Adrenal gland (tissue), 5 donors: Measurements from ENCODE around the gene FAH.

Experiments used
- POLR2A ChIP-seq, 2 donors: fragments of 450-650 bp; IDR thresholded peaks; one replicate each; pipeline ENCODE4 v1.6.1; 2017; ENCODE audit warnings: antibody characterized with exemption in 2 of 2, mild to moderate bottlenecking in 2 of 2, moderate library complexity in 1 of 2
- TF ChIP-seq, protein P1 (sequence below), 6 experiments: fragments of 450-650 bp in 4 of 6; fragments of 200-600 bp in 2 of 6; sonication (generic) in 1 of 6; IDR thresholded peaks; 1 replicate in 5 of 6; 2 replicates in 1 of 6; pipeline versions ENCODE4 v1.5.1 to v1.8.0; 2016 to 2021; ENCODE audit warnings: antibody characterized with exemption in 6 of 6, mild to moderate bottlenecking in 2 of 6, moderate library complexity in 1 of 6
- donor health status: DM: no; HTN: no; CAD: no.

DNA sequence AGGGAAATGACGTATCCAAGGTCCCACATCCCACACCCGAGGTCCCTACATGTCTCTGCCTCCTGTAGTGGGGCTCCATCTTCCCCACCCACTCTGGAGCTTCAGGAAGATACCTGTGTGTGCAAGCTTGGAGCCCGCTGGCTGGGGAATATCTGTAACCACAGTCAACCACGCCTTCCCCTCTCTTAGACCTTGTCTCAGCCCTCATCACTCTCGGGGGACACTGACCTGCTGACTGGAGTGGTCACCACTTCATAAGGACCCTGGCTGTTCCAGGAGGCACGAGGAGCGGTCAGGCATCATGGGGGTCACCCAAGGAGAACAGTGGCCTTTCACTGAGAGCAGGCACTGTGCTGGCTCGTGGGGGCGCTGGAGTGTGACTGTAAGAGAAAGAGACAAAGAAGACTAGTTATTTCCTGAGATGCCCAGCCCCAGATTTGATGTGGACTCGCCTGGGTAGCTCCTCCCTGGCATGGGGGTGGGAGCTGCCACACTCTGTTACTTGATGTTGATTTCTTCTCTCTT is 50.6 kb downstream of the FAH start:
- TF ChIP-seq, protein P1, sequence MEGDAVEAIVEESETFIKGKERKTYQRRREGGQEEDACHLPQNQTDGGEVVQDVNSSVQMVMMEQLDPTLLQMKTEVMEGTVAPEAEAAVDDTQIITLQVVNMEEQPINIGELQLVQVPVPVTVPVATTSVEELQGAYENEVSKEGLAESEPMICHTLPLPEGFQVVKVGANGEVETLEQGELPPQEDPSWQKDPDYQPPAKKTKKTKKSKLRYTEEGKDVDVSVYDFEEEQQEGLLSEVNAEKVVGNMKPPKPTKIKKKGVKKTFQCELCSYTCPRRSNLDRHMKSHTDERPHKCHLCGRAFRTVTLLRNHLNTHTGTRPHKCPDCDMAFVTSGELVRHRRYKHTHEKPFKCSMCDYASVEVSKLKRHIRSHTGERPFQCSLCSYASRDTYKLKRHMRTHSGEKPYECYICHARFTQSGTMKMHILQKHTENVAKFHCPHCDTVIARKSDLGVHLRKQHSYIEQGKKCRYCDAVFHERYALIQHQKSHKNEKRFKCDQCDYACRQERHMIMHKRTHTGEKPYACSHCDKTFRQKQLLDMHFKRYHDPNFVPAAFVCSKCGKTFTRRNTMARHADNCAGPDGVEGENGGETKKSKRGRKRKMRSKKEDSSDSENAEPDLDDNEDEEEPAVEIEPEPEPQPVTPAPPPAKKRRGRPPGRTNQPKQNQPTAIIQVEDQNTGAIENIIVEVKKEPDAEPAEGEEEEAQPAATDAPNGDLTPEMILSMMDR (IDR thresholded peaks at IDR 0.05): no peak
- no peak for TF ChIP-seq POLR2A (IDR thresholded peaks at IDR 0.05)
